Transverse colon (tissue), 4 donors: ENCODE data around the gene SLC22A24. TPM values are rescaled to one million over a fixed set of nuclear protein-coding genes. Genes with fewer than 3 reads are reported as not detected.

Source experiments
- DNase-seq: peaks from one replicate; pipeline ENCODE4 v3.0.0-alpha.2; 2019
- H3K27ac ChIP-seq, 4 donors: fragments of 200-600 bp; sonication (generic); 2 replicates each; pipeline ENCODE4 v1.5.1; 2016 to 2018; ENCODE audit warnings: inconsistent platforms in 4 of 4
- H3K27me3 ChIP-seq: fragments of 200-600 bp; sonication (generic); 2 replicates; pipeline ENCODE4 v1.5.1; 2017; ENCODE audit warnings: inconsistent platforms
- H3K36me3 ChIP-seq, 4 donors: fragments of 200-600 bp; sonication (generic); 2 replicates each; pipeline ENCODE4 v1.5.1; 2017 to 2019; ENCODE audit warnings: inconsistent platforms in 4 of 4
- H3K4me1 ChIP-seq, 4 donors: fragments of 200-600 bp; sonication (generic); 2 replicates each; pipeline ENCODE4 v1.5.1; 2017 to 2020; ENCODE audit warnings: inconsistent platforms in 4 of 4
- H3K4me3 ChIP-seq, 4 donors: fragments of 200-600 bp; sonication (generic); 1 replicate in 1 of 4; 2 replicates in 3 of 4; pipeline versions ENCODE4 v1.5.1 to v1.6.1; 2017 to 2019; ENCODE audit warnings: inconsistent platforms in 4 of 4
- H3K9me3 ChIP-seq, 2 donors: fragments of 200-600 bp; sonication (generic); 2 replicates each; pipeline ENCODE4 v1.5.1; 2017 to 2019; ENCODE audit warnings: inconsistent platforms in 2 of 2
- CTCF ChIP-seq, 5 experiments: fragments of 200-600 bp in 3 of 5; fragments of 450-650 bp in 2 of 5; sonication (generic) in 3 of 5; IDR thresholded peaks; 1 replicate in 2 of 5; 2 replicates in 3 of 5; pipeline ENCODE4 v1.5.1; 2016 to 2017; ENCODE audit warnings: antibody characterized with exemption in 5 of 5, inconsistent platforms in 3 of 5, mild to moderate bottlenecking in 2 of 5, moderate library complexity in 1 of 5
- EP300 ChIP-seq: sonication (generic); formaldehyde crosslinking; IDR thresholded peaks from one replicate; pipeline ENCODE4 v1.6.1; 2017; ENCODE audit warnings: antibody characterized with exemption, low read depth
- POLR2A ChIP-seq: fragments of 450-650 bp; IDR thresholded peaks from one replicate; pipeline ENCODE4 v1.6.1; 2016; ENCODE audit warnings: antibody characterized with exemption, mild to moderate bottlenecking, moderate library complexity
- POLR2AphosphoS5 ChIP-seq, 3 donors: sonication (generic); formaldehyde crosslinking; IDR thresholded peaks; one replicate each; pipeline ENCODE4 v1.6.1; 2016; ENCODE audit warnings: antibody characterized with exemption in 3 of 3
- WGBS, 2 donors: methylation state at CpG; one replicate each; pipeline ENCODE4 v1.1.5; 2018; ENCODE audit warnings: low coverage in 1 of 2; 5-methylcytosine and 5-hydroxymethylcytosine counted together
- in situ Hi-C, 4 donors: fragments of 200-750 bp; cut with MboI; loops; one replicate each; pipeline versions ENCODE4 v1.15.0 to v1.15.1; 2017; ENCODE audit warnings: low sequenced_read_pairs in 3 of 4, low pct_ligation_motif_present in 1 of 4, low pct_unique_long_range_greater_than_20kb in 1 of 4
- intact Hi-C: fragments of 100-400 bp; cut with DNase I; formaldehyde crosslinking; loops from one replicate; pipeline ENCODE4 v1.15.1; 2023; ENCODE audit warnings: low total_unique reads
- total RNA-seq, 4 donors: library from RNA; depleted of rRNA; stranded (reverse); fragments of >200 nt; gene quantifications; one replicate each; pipeline ENCODE4 v1.1.0, GENCODE V29; 2016

The SLC22A24 gene
- total RNA-seq, 4 donors from 2014 or later: not detected

DNA sequence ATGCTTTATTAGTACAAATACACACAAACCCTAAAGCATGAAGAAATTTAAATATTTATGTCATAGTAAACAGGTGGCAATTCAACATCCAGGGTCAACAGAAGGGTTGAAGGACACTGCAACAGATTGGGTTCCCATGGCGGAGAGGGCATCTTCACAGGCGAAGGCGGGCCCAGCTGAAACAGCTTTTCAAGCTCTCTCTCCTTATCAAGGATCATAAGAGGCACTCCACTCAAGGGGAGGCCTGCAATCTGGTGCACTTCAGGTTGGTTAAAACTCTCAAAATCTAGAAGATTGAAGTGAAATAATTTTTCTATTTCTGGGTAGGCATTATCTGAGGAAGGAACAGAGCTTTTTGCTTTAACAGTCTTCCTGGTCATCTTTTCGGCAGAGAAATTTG is 111.6 kb downstream of the SLC22A24 start:
- Histone ChIP-seq H3K27me3 (peaks cover 14% of the 10 kb centered on the region), H3K9me3 (no peaks in the 10 kb centered on the region), H3K4me1 (no peaks in the 10 kb centered on the region), H3K36me3 (no peaks in the 10 kb centered on the region), H3K27ac (no peak overlapping the region), H3K4me3 (no peak overlapping the region)
- WGBS, 2 donors: 99% methylated on average over 4 of the region's 4 CpGs; no CpG with 5 or more reads in 1 of the 2 donors
- TF ChIP-seq EP300 (no peak), POLR2AphosphoS5 (IDR thresholded peaks at IDR 0.05) (no peak), CTCF (IDR thresholded peaks at IDR 0.05) (no peak), POLR2A (no peak)
- intact Hi-C loops: no loop called here
- DNase-seq: no peak
- in situ Hi-C loops: no loop called here

Other genes starting within 250 kb of the SLC22A24 start
- under 1 TPM in 2 of 4 donors, not detected in 2; 0.32 to 0.41 TPM for gene CHRM1, start 222.9 kb downstream of the SLC22A24 start, total RNA-seq
- not detected for gene SLC22A6, start 159.3 kb downstream of the SLC22A24 start, total RNA-seq
- gene SLC22A8, start 128.4 kb downstream of the SLC22A24 start, total RNA-seq: not detected
- not detected for gene SLC22A25, start 99.4 kb upstream of the SLC22A24 start, total RNA-seq
- gene SLC22A9, start 225.6 kb upstream of the SLC22A24 start, total RNA-seq: not detected